CD4-positive, alpha-beta T cell treated with Interleukin-6 at 100 ng/mL for 8 hours (primary cell): Measurements from ENCODE around the gene PDRG1.
"Not testable (repeated sequence)": the region's sequence is repeated elsewhere in the genome, so short reads cannot be mapped to it uniquely, and the experiment has no call there.

ENCODE experiments used
- DNase-seq: peaks from one replicate; pipeline ENCODE4 v3.0.0-alpha.2; 2020; ENCODE audit warnings: mixed read lengths, low spot score

The PDRG1 gene

GRCh38 chr20:31966991-31967655, 15.3 kb upstream of the PDRG1 start:
- no peak for DNase-seq

- no peak for DNase-seq
Measured at GRCh38 chr20:31963889-31964288, 12.0 kb upstream of the PDRG1 start.

- no peak for DNase-seq
Measured at GRCh38 chr20:31962761-31963160, 10.9 kb upstream of the PDRG1 start.

- DNase-seq = no peak
Measured at GRCh38 chr20:31956556-31957526, 5.0 kb upstream of the PDRG1 start.

GRCh38 chr20:31954500-31954899, 2.7 kb upstream of the PDRG1 start:
- no peak for DNase-seq

- no peak for DNase-seq
Measured at GRCh38 chr20:31953556-31954148, 1.8 kb upstream of the PDRG1 start.

GRCh38 chr20:31951203-31951529, 680 bp downstream of the PDRG1 start:
- DNase-seq = no peak

- no peak for DNase-seq
Measured at GRCh38 chr20:31949877-31950646, 1.8 kb downstream of the PDRG1 start.

GRCh38 chr20:31948008-31948407, 3.8 kb downstream of the PDRG1 start:
- no peak for DNase-seq

GRCh38 chr20:31945785-31946184, 6.1 kb downstream of the PDRG1 start:
- no peak for DNase-seq

- DNase-seq = no peak
Measured at GRCh38 chr20:31945319-31945718, 6.5 kb downstream of the PDRG1 start.

GRCh38 chr20:31943052-31943471, 8.8 kb downstream of the PDRG1 start:
- no peak for DNase-seq

GRCh38 chr20:31939661-31940060, 12.2 kb downstream of the PDRG1 start:
- no peak for DNase-seq

- no peak for DNase-seq
Measured at GRCh38 chr20:31937820-31938219, 14.0 kb downstream of the PDRG1 start.

GRCh38 chr20:31936420-31936819, 15.4 kb downstream of the PDRG1 start:
- DNase-seq = no peak

- DNase-seq = no peak
Measured at GRCh38 chr20:31934968-31935764, 16.7 kb downstream of the PDRG1 start.

- no peak for DNase-seq
Measured at GRCh38 chr20:31934491-31934890, 17.4 kb downstream of the PDRG1 start.

GRCh38 chr20:31933698-31934097, 18.1 kb downstream of the PDRG1 start:
- no peak for DNase-seq

GRCh38 chr20:31930779-31931178, 21.1 kb downstream of the PDRG1 start:
- no peak for DNase-seq

- not testable (repeated sequence) for DNase-seq
Measured at GRCh38 chr20:31929631-31930030, 22.2 kb downstream of the PDRG1 start.

- no peak for DNase-seq
Measured at GRCh38 chr20:31927627-31928159, 24.2 kb downstream of the PDRG1 start.
